GM20431 (cell line): ENCODE data around the gene SHISAL2A.

Experiments used
- in situ Hi-C: fragments of 300-500 bp; cut with MseI, MboI; formaldehyde crosslinking; loops from one replicate; pipeline ENCODE4 v1.15.0; 2020; ENCODE audit warnings: low sequenced_read_pairs; ENCODE audit not compliant: unreplicated experiment

The SHISAL2A gene

DNA sequence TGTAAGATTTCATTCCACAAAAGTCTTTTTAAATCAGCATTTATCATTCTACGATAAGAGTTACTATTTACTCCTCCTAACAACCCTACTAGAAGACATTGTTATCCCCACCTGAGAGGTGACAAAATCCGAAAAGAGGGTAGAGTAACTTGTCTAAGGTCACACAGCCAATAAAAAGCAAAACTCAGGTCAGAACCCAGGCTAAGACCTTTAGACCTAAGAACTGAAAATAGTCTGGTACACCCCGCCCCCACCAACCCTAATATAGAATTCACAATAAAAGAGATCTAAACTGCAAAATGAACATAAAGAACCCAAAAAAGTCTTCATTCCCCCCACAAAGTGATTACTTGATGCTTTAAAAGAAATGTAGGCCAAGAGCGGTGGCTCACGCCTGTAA lies 46.5 kb downstream of the SHISAL2A start:
- in situ Hi-C loops: loop anchor here (25.0 kb wide), 1 partner anchor 542 kb away; the partner anchor contains the start of gene ZFYVE9

DNA sequence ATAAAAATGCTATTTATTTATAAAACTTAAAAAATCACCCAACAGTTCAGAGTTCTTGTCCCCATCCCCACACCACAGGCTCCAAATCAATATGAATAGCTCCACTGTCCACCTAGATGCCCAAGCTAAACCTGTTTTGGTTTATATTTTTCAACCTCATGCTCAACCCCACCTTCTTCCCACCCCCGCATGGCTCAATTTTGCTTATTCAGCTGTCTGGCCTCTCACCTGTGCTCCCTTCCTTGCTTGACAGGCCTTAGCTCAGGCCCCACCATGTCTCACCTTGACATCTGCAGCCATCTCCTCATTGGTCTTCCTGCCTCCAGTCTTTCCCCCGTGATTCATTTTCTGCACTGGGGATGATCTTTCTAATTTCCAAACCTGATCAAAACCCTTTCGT lies 47.4 kb downstream of the SHISAL2A start:
- in situ Hi-C loops: loop anchor here (25.0 kb wide), 1 partner anchor 543 kb away; the partner anchor contains the start of gene ZFYVE9

DNA sequence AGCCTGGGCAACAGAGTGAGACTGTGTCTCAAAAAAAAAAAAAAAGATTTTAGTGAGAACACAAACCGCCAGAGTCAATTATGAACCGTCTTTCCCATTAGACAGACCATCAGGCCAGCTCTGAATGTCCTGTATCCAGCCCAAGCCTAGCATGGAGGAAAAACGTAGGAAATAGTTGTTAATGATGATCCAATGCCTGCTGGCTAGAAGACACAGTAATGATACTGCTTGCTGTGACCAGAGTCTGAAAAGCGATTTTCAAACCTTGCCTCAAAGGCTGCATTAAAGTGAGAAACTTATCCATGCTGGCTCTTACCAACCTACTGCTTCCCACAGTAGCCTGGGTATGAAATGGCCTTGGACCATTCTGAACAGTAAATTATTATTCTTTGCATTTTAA lies 48.2 kb downstream of the SHISAL2A start:
- in situ Hi-C loops: loop anchor here (25.0 kb wide), 1 partner anchor 544 kb away; the partner anchor contains the start of gene ZFYVE9

DNA sequence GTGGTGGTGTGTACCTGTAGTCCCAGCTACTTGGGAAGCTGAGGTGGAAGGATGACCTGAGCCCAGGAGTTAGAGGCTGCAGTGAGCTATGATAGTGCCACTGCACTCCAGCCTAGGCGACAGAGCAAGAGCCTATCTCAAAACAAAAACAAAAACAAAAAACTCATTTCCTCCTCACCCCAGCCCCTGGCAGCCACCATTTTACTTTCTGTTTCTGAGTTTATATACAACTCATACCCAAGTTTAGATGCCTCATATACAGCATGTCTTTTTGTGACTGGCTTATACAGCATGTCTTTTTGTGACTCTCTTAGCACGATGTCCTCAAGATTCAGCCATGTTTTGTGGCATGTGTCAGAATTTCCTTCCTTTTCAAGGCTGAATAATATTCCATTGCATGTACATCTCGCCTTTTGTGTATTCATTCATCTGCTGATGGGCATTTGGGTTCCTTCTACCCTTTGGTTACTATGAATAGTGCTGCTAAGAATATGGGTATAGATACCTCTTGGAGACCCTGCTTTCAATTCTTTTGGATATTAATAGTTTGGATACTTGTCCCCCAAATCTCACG lies 50.5 kb downstream of the SHISAL2A start:
- in situ Hi-C loops: loop anchor here (25.0 kb wide), 1 partner anchor 546 kb away; the partner anchor contains the start of gene ZFYVE9

DNA sequence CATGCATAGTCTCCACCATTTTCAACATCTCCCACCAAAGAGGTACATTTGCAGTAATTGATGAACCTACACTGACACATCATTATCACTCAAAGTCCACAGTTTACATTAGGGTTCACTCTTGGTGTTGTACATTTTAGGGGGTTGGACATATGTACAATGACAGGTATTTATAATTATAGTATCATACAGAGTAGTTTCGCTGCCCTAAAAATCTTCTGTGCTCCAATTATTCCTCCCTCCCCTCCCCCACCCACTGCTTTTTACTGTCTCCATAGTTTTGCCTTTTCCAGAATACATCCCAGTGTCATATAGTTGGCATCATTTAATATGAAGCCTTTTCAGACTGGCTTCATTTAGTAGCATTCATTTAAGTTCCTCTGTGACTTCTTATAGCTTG lies 51.6 kb downstream of the SHISAL2A start:
- in situ Hi-C loops: loop anchor here (25.0 kb wide), 1 partner anchor 547 kb away; the partner anchor contains the start of gene ZFYVE9

DNA sequence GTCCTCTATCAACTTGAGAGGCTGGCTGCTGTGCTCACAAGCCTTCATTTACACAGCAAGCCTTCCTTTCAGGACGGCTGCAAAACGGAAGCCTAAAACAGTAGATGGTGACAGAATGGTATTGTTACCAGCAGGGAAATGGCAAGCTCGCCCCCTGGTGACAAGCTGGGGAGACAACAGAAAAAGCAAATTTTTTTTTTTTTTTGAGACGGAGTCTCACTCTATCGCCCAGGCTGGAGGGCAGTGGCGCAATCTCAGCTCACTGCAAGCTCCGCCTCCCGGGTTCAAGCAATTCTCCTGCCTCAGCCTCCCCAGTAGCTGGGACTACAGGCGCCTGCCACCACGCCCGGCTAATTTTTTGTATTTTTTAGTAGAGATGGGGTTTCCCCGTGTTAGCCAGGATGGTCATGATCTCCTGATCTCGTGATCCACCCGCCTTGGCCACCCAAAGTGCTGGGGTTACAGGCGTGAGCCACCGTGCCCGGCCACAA lies 53.3 kb downstream of the SHISAL2A start:
- in situ Hi-C loops: loop anchor here (25.0 kb wide), 1 partner anchor 549 kb away; the partner anchor contains the start of gene ZFYVE9

DNA sequence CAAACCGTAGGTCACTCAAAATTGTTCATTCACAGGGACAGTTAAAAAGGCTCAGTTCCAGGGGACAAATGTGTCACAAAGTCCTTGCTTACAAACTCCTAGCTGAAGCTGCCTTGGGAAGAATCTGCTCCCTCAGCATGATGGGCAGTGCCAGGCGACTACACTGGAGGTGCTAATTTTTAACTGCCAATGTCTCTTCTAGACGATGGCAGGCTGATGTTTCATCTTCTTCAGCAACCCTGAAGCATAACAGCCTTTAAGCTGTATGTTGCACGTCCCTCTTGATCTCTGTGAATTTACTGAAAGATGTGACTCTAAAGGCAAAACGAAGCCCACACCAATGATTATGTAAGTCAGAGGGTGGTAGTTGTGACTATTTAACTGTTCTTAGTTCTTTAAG lies 53.9 kb downstream of the SHISAL2A start:
- in situ Hi-C loops: loop anchor here (25.0 kb wide), 1 partner anchor 550 kb away; the partner anchor contains the start of gene ZFYVE9

DNA sequence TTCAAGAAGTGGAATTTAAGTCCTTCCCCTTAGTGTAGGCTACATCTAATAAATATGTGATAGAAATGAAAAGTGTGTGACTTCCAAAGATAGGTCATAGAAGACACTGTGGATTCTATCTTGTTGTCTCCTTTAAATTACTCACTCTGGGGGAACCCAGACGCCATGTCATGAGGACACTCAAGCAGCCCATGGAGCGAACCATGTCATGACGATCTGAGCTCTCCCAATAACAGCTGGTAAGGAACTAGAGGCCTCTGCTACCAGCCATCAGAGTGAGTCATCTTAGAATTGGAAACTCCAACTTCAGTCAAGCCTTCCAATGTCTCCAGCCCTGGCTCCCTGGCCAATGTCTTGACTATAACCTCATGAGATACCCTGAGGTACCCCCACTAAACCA lies 58.9 kb downstream of the SHISAL2A start:
- in situ Hi-C loops: loop anchor here (25.0 kb wide), 1 partner anchor 555 kb away; the partner anchor contains the start of gene ZFYVE9

DNA sequence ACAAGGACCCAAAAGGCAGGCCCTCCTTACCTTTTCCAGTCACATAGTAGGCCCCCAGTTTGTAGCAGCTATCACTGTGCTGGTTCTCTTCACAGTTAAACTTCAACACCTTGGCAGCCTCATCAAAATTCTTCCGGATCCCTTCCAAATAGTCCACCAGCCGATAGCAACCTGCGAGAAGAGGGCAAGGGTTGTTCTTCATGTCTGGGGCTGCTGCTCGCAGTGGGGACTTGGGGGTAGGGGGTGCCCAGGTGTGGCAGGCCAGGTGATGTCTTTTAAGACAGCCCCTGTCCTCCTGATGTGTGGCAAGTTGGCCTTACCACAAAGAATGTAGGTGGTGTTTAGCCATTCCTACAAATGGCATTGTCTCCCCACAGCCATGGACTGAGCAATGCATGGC lies 59.7 kb downstream of the SHISAL2A start:
- in situ Hi-C loops: loop anchor here (25.0 kb wide), 1 partner anchor 555 kb away; the partner anchor contains the start of gene ZFYVE9

DNA sequence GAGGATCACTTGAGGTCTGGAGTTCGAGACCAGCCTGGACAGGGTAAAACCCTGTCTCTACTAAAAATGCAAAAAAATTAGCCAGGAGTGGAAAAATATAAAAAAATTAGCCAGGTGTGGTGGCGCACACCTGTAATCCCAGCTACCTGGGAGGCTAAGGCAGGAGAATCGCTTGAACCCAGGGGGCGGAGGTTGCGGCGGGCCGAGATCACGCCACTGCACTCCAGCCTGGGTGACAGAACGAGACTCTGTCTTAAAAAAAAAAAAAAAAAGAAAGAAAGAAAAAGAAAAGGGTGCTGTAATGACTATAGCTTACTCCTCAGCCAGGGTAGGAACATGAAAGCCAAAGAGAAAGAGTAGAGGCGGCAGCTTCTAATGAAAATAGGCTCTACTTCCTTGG lies 60.4 kb downstream of the SHISAL2A start:
- in situ Hi-C loops: loop anchor here (25.0 kb wide), 1 partner anchor 556 kb away; the partner anchor contains the start of gene ZFYVE9

DNA sequence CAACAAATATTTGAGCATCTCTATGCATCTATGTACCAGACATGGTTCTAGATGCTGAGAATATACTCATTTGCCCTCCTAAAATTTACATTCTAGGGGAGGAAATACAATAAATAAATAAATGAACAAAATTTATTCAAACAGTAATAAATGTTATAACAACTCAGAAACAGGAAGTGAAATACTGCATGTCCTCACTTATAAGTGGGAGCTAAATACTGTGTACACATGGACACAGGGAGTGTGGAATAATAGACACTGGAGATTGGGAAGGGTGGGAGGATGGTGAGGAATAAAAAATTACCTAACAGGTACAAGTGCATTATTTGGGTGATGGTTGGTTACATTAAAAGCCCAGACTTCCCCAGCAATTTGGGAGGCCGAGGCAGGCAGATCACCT lies 60.9 kb downstream of the SHISAL2A start:
- in situ Hi-C loops: loop anchor here (25.0 kb wide), 1 partner anchor 557 kb away; the partner anchor contains the start of gene ZFYVE9

DNA sequence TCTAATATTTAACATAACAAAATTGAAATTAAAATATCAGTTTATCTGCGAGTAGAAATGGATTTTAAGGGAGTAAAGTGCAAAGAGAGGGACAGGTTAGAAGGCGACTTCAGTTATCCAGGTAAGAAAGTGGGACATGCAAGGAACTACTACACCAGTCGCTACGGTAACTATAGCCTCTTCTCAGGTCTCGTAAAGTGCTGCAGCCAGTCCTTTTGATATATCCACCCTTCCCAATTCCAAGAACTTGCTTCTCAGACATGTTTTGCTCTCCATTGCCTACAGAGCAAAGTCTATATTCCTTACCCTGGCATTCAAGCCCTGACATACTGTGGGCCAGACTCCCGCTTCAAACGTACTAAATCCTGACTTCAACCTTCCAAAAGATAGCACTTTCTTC lies 62.7 kb downstream of the SHISAL2A start:
- in situ Hi-C loops: loop anchor here (25.0 kb wide), 1 partner anchor 558 kb away; the partner anchor contains the start of gene ZFYVE9

DNA sequence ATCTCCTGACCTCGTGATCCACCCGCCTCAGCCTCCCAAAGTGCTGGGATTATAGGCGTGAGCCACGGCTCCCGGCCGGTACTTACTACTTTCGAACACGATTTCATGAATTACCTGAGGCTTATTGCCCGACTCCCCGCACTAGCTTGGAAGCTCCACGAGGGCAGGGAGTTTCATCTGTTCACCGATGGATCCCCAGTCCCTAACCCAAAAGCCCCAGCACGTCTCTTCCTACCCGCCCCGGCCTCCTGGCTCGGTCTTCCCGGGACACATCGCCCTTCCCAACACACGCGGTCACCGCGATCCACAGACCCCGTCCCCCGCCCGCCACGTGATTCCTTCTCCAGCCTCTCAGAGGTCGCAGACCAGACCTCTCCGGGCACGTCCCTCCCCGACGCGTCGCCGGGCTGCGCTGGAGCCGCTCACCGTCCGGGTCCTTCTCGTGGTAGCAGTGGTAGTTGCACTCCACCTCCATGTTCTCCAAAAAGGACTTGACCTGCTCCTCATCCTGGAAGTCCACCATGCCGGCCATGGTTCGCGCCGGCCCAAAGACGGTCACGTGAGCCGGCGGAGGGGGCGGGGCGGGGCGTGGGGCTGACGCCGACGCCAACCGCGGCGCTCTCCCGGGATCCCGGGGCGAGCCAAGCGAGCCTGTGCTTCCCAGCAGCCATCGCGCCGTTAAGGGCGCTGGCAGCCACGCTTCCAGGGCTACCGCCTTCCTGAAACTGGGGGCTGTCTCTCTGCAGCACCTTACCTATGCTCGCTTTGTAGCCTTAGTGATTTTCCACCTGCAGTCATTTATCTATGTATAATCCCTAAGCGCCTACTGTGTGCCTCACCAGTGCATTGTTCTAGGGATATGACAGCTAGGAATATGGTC lies 65.1 kb downstream of the SHISAL2A start, which contains the start of gene COA7:
Gene COA7 (minus strand): TSS at position 553 of the 880 bp plus-strand sequence. CDS start 21 bp downstream, at position 532.
- in situ Hi-C loops: loop anchor here (25.0 kb wide), 1 partner anchor 561 kb away; the partner anchor contains the start of gene ZFYVE9

DNA sequence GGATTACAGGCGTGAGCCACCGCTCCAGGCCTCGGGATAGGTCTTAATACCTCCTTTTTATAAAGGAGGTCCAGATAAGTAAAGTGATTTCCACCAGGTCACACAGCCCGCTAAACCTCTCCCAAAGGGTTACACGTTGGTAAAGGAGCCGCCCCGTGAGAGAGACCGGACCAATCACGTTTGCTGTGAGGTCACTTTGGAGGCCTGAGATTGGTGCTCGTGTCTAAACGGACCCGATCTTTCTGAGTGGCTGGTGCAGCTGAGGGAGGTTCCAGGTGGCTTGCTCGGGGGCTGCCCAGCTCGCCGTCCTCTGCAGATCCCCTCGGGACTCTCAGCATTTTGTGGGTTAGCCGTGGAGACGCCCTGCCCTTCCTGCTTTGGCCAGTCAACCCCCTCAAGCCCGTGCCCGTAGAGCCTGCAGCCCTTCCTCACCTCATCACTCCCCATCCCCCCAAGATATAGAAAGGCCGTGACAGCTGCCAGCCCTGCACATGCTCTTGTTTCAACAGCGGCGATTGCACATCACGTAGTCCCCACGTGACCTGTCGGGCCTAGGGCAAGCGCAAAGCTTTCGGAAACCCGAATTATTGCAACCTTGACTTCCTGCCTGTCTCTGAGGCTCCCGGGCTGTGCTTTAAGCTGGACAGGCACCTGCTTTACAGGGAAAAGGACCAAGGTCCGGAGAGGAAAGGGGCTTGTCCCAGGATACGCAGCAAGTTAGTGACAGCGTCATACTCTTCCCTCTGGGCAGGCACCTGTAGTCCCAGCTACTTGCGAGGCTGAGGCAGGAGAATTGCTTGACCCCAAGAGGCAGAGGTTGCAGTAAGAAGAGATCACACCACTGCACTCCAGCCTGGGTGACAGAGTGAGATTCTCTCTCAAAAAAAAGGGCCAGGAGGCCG lies 70.2 kb downstream of the SHISAL2A start:
- in situ Hi-C loops: loop anchor here (25.0 kb wide), 1 partner anchor 484 kb away; the partner anchor contains the start of gene CPT2

DNA sequence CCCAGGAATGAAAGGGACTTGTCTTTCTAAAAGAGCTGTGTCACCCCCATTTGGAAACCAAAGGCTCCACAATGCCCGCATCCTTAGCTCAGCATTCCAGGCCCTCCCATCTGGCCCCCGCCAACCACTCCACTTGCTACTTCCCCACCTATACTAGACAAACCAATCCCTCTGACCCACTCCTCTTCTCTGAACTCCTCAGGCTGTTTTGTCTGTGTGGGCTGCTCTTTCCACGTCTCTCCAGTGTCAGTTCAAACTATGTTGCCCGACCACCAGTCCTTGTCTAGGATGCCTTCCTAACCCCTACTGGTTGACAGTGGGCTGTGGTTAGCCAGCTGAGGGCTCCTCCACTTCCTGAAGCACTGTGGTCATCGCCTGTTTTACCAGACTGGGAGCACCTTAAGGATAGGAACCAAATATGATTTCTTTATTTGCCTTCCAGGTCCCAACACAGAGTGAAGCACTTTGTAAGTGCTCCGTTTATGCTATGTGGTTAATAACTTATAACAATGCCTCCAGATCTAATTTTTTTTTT lies 73.2 kb downstream of the SHISAL2A start:
- in situ Hi-C loops: loop anchor here (25.0 kb wide), 1 partner anchor 481 kb away; the partner anchor contains the start of gene CPT2
